Stomach (tissue), 9 donors: ENCODE measurements around the gene KMT5B. TPM values are rescaled to one million over a fixed set of nuclear protein-coding genes. Genes with fewer than 3 reads are reported as not detected.
A peak's percentile ranks its signal among the peaks of the same experiment; 100 is the strongest.

ENCODE experiments used
- DNase-seq, 2 donors: peaks; one replicate each; pipeline versions ENCODE4 v3.0.0 to v3.0.0-alpha.2; 2013 to 2019
- H3K27ac ChIP-seq, 5 donors: fragments of 200-600 bp in 4 of 5; sonication (generic) in 4 of 5; one replicate each; pipeline ENCODE4 v1.5.1; 2013 to 2019; ENCODE audit warnings: mild to moderate bottlenecking in 1 of 5, moderate library complexity in 1 of 5
- H3K27me3 ChIP-seq, 3 donors: fragments of 200-600 bp; sonication (generic); one replicate each; pipeline ENCODE4 v1.5.1; 2017 to 2019; ENCODE audit warnings: mixed run types in 1 of 3
- H3K36me3 ChIP-seq, 4 donors: fragments of 200-600 bp; sonication (generic); 1 replicate in 3 of 4; 2 replicates in 1 of 4; pipeline ENCODE4 v1.5.1; 2016 to 2019
- H3K4me1 ChIP-seq, 4 donors: fragments of 200-600 bp; sonication (generic); one replicate each; pipeline ENCODE4 v1.5.1; 2016 to 2019
- H3K4me3 ChIP-seq, 4 donors: fragments of 200-600 bp; sonication (generic) in 3 of 4; one replicate each; pipeline ENCODE4 v1.5.1; 2016 to 2019; ENCODE audit warnings: mild to moderate bottlenecking in 1 of 4
- H3K9me3 ChIP-seq, 4 donors: fragments of 200-600 bp; sonication (generic); one replicate each; pipeline ENCODE4 v1.5.1; 2016 to 2019
- CTCF ChIP-seq, 7 experiments: fragments of 450-650 bp in 4 of 7; fragments of 200-600 bp in 3 of 7; sonication (generic) in 3 of 7; IDR thresholded peaks; one replicate each; pipeline ENCODE4 v1.5.1; 2016 to 2019; ENCODE audit warnings: antibody characterized with exemption in 7 of 7, control low read depth in 2 of 7, mild to moderate bottlenecking in 1 of 7
- EP300 ChIP-seq: sonication (generic); formaldehyde crosslinking; IDR thresholded peaks from one replicate; pipeline ENCODE4 v1.6.1; 2017; ENCODE audit warnings: antibody characterized with exemption
- POLR2A ChIP-seq, 4 donors: fragments of 450-650 bp; IDR thresholded peaks; one replicate each; pipeline ENCODE4 v1.6.1; 2016; ENCODE audit warnings: antibody characterized with exemption in 4 of 4, control low read depth in 2 of 4, mild to moderate bottlenecking in 1 of 4, moderate library complexity in 1 of 4
- POLR2AphosphoS5 ChIP-seq, 3 donors: sonication (generic); formaldehyde crosslinking; IDR thresholded peaks; one replicate each; pipeline ENCODE4 v1.6.1; 2016; ENCODE audit warnings: antibody characterized with exemption in 3 of 3
- WGBS, 5 donors: extraction: QIAGEN DNeasy Blood & Tissue Kit in 3 of 5; methylation state at CpG; one replicate each; pipeline versions ENCODE4 v1.1.5 to v1.1.7; 2013 to 2018; 5-methylcytosine and 5-hydroxymethylcytosine counted together
- intact Hi-C: fragments of 100-400 bp; cut with DNase I; formaldehyde crosslinking; loops from one replicate; pipeline ENCODE4 v1.15.1; 2023; ENCODE audit warnings: low total_unique reads
- polyA plus RNA-seq, 3 donors: library from polyadenylated mRNA; stranded (reverse); fragments of 200-250 nt; gene quantifications; one replicate each; pipeline ENCODE4 v1.2.3, GENCODE V29; 2013
- total RNA-seq, 5 donors: library from RNA; depleted of rRNA; stranded (reverse); fragments of >200 nt; gene quantifications; one replicate each; pipeline versions ENCODE4 v1.1.0 to v1.2.3, GENCODE V29; 2014 to 2016
- donor health status: healthy with polysubstance abuse.
- donor health status: Bipolar disorder and iron deficiency.
- donor health status: healthy.

Gene KMT5B
- total and polyA plus RNA-seq, 8 donors: 14.3 to 52.7 (median 25.1) TPM

- H3K9me3 ChIP-seq: no peaks in the 10 kb centered on the region
- peak; percentile 49 to 54 for DNase-seq
- no peaks in the 10 kb centered on the region for H3K27me3 ChIP-seq
- peak overlapping the region; percentile 63 to 96 (median 87) for H3K27ac ChIP-seq
- no peaks in the 10 kb centered on the region for H3K36me3 ChIP-seq
- TF ChIP-seq EP300: no peak
- TF ChIP-seq CTCF (IDR thresholded peaks at IDR 0.05): no peak
- TF ChIP-seq POLR2A (IDR thresholded peaks at IDR 0.05): no peak
- TF ChIP-seq POLR2AphosphoS5 (IDR thresholded peaks at IDR 0.05): peak in 1 of 3 donors; percentile 22
- WGBS, 5 donors: 57 to 79% (median 69%) methylated on average over 7 of the region's 7 CpGs
- intact Hi-C loops: no loop called here
- H3K4me3 ChIP-seq: no peak overlapping the region
- peaks cover 34 to 92% (median 63%) of the 10 kb centered on the region in 4 donors for H3K4me1 ChIP-seq
These were observed 64.2 kb downstream of the KMT5B start for GRCh38 chr11:68148879-68149278.

- DNase-seq: no peak
These were observed 64.9 kb downstream of the KMT5B start for GRCh38 chr11:68148071-68148805.

GRCh38 chr11:68146704-68147474, 66.2 kb downstream of the KMT5B start:
- no peaks in the 10 kb centered on the region for H3K36me3 ChIP-seq
- intact Hi-C loops: no loop called here
- no peaks in the 10 kb centered on the region for H3K27me3 ChIP-seq
- no peaks in the 10 kb centered on the region for H3K9me3 ChIP-seq
- H3K27ac ChIP-seq: peak overlapping the region; percentile 85 to 96 (median 87)
- H3K4me1 ChIP-seq: peaks cover 45 to 89% (median 71%) of the 10 kb centered on the region in 4 donors
- H3K4me3 ChIP-seq: no peak overlapping the region
- WGBS, 5 donors: 25 to 45% (median 36%) methylated on average over 4 to 13 of the region's 13 CpGs
- DNase-seq: peak; percentile 85 to 95
- no peak for TF ChIP-seq EP300
- TF ChIP-seq CTCF (IDR thresholded peaks at IDR 0.05): no peak
- TF ChIP-seq POLR2AphosphoS5 (IDR thresholded peaks at IDR 0.05): peak in 2 of 3 donors; percentile 93 to 98
- peak in 1 of 4 donors; percentile 25 for TF ChIP-seq POLR2A (IDR thresholded peaks at IDR 0.05)

More at GRCh38 chr11:68148071-68148805, 64.9 kb downstream of the KMT5B start:
- intact Hi-C loops: no loop called here
- TF ChIP-seq EP300: no peak
- no peak for TF ChIP-seq POLR2A (IDR thresholded peaks at IDR 0.05)
- no peak for TF ChIP-seq CTCF (IDR thresholded peaks at IDR 0.05)
- TF ChIP-seq POLR2AphosphoS5 (IDR thresholded peaks at IDR 0.05): no peak
- 72 to 78% (median 76%) methylated on average over 17 to 18 of the region's 18 CpGs for WGBS, 5 donors
- H3K9me3 ChIP-seq: no peaks in the 10 kb centered on the region
- no peaks in the 10 kb centered on the region for H3K27me3 ChIP-seq
- no peaks in the 10 kb centered on the region for H3K36me3 ChIP-seq
- peak overlapping the region; percentile 63 to 96 (median 87) for H3K27ac ChIP-seq
- H3K4me3 ChIP-seq: no peak overlapping the region
- H3K4me1 ChIP-seq: peaks cover 34 to 89% (median 60%) of the 10 kb centered on the region in 4 donors

GRCh38 chr11:68146010-68146540, 67.0 kb downstream of the KMT5B start:
- 17 to 55% (median 30%) methylated on average over 5 to 15 of the region's 15 CpGs for WGBS, 5 donors
- H3K4me1 ChIP-seq: peaks cover 53 to 89% (median 74%) of the 10 kb centered on the region in 4 donors
- TF ChIP-seq POLR2AphosphoS5 (IDR thresholded peaks at IDR 0.05): peak; percentile 9 to 92 (median 87)
- no peak for TF ChIP-seq EP300

More at GRCh38 chr11:68146010-68146540, 67.0 kb downstream of the KMT5B start:
- peak overlapping the region; percentile 85 to 95 (median 87) for H3K27ac ChIP-seq
- H3K27me3 ChIP-seq: no peaks in the 10 kb centered on the region
- intact Hi-C loops: no loop called here
- DNase-seq: peak; percentile 92 to 99
- no peaks in the 10 kb centered on the region for H3K9me3 ChIP-seq
- no peaks in the 10 kb centered on the region for H3K36me3 ChIP-seq
- no peak overlapping the region for H3K4me3 ChIP-seq
